Subcutaneous preadipocyte (primary cell): ENCODE data around the gene ALCAM. TPM values are rescaled to one million over a fixed set of nuclear protein-coding genes. Genes with fewer than 3 reads are reported as not detected.

Experiments
- total RNA-seq: library from RNA; depleted of rRNA; stranded (reverse); fragments of >200 nt; gene quantifications from 2 replicates; pipeline ENCODE4 v1.2.3, GENCODE V29; 2012

ALCAM gene
- 12.9 and 50.4 TPM in 2 replicates for total RNA-seq

GRCh38 chr3:105366326-105367062 lies at the start of gene ALCAM:
ALCAM (plus strand) TSS chr3:105366909.

